ENCODE data around the gene TRIM17. TPM values are rescaled to one million over a fixed set of nuclear protein-coding genes. Genes with fewer than 3 reads are reported as not detected.

TRIM17 gene
- total RNA-seq, 1 experiment from 2014 or later, result not detected

- peak; percentile 23; the same call in 1 of the 2 replicates for ATAC-seq
- no peaks in the 10 kb centered on the region for H4K20me1 ChIP-seq (ENCODE audit: insufficient read depth)
- peaks cover 0 to 33% of the 10 kb centered on the region in 2 experiments; a peak in 3 of 4 replicates for H3K4me1 ChIP-seq (ENCODE audit: control insufficient read depth in 1 of 2, insufficient read depth in 2 of 2, low read length in 2 of 2)
- no peaks in the 10 kb centered on the region for H3K9me3 ChIP-seq (ENCODE audit: control insufficient read depth in 1 of 2, insufficient read depth in 1 of 2, low read depth in 1 of 2, low read length in 2 of 2)
- no peaks in the 10 kb centered on the region for H3K79me2 ChIP-seq (ENCODE audit: insufficient read depth, low read length)
- RAD21 ChIA-PET (ENCODE audit: low non-redundant PET in 1 of 2, low total read pairs in 2 of 2, uncharacterized antibody in 2 of 2, unreplicated experiment in 2 of 2), result no interaction called here
- no peak overlapping the region for H3K27ac ChIP-seq (ENCODE audit: low read depth, low read length)
- peak overlapping the region; percentile 62 for H3K4me2 ChIP-seq (ENCODE audit: low read length)
- BruUV-seq (replicated peaks), result no TSS peak
- no peaks in the 10 kb centered on the region for H3K27me3 ChIP-seq (ENCODE audit: insufficient read depth, low read length)
- TF ChIP-seq YY1 (IDR thresholded peaks at IDR 0.05; ENCODE audit: extremely low read depth, insufficient replicate concordance, low read depth, low read length) (no peak), CBX3 (IDR thresholded peaks at IDR 0.05; ENCODE audit: low read depth) (no peak), POLR2AphosphoS5 (IDR thresholded peaks at IDR 0.05; ENCODE audit: low read depth, low read length) (no peak), TCF7L2 (IDR thresholded peaks at IDR 0.05; ENCODE audit: borderline replicate concordance, extremely low read depth, insufficient read depth, insufficient read length) (no peak), SRF (IDR thresholded peaks at IDR 0.05; ENCODE audit: low read depth) (no peak), JUND (IDR thresholded peaks at IDR 0.05) (no peak), REST (IDR thresholded peaks at IDR 0.05; ENCODE audit: low read depth) (no peak), EZH2 (IDR thresholded peaks at IDR 0.05) (no peak)
- intact Hi-C loops (cut with micrococcal nuclease), result no loop called here
- H3K9me2 ChIP-seq (ENCODE audit: insufficient read depth), result no peaks in the 10 kb centered on the region
- H3K36me3 ChIP-seq (ENCODE audit: control insufficient read depth in 1 of 2, insufficient read depth in 2 of 2, low read length in 2 of 2), result no peaks in the 10 kb centered on the region
- DNase-seq (ENCODE audit: low read depth, low spot score), result no peak
- H3K9ac ChIP-seq (ENCODE audit: low read length), result no peak overlapping the region
- peak overlapping the region in 1 of 2 experiments; percentile 11; a peak in 1 of 4 replicates for H3K4me3 ChIP-seq (replicated peaks in 1 of 2; ENCODE audit: low read depth in 1 of 2, low read length in 2 of 2)
- CTCF ChIA-PET, result no interaction called here
- H2AFZ ChIP-seq (ENCODE audit: low read depth, low read length, poor library complexity, severe bottlenecking), result no peak overlapping the region
- POLR2A ChIA-PET, result no interaction called here
Measured at GRCh38 chr1:228367798-228368791, 48.6 kb downstream of the TRIM17 start.

Measured in HCT116 (cell line).